GM23338 (cell line): ENCODE results near the gene ROBO1.

Experiments used
- EZH2phosphoT487 ChIP-seq: fragments of 200-600 bp; sonication (generic); IDR thresholded peaks from one replicate; pipeline ENCODE4 v1.8.1; 2018; ENCODE audit warnings: antibody characterized with exemption; ENCODE audit not compliant: unreplicated experiment
- NANOG ChIP-seq: IDR thresholded peaks from 2 replicates; pipeline ENCODE4 v1.6.1; 2016; ENCODE audit warnings: antibody characterized with exemption, borderline replicate concordance
- TF ChIP-seq, protein P1 (sequence below), 2 experiments: fragments of 200-600 bp in 1 of 2; sonication (generic) in 1 of 2; conservative IDR thresholded peaks; 2 replicates each; pipeline versions ENCODE4 v1.5.1 to v1.6.1; 2016 to 2017; ENCODE audit warnings: antibody characterized with exemption in 2 of 2, low read depth in 2 of 2, mild to moderate bottlenecking in 2 of 2, moderate library complexity in 1 of 2

DNA sequence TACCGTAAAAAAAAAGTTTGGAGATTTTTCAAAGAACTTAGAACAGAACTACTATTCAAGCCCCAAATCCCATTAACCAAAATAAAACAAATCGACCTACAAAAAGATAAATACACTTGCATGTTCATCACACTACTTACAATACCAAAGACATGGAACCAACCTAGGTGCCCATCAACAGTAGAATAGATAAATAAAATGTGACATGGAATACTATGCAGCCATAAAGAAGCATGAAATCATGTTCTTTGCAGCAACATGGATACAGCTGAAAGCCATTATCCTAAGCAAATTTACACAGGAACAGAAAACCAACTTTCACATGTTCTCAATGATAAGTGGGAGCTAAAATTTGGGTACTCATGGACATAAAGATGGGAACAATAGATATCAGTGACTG lies 768.7 kb downstream of the ROBO1 start:
- TF ChIP-seq EZH2phosphoT487 (no peak), NANOG (no peak)
- TF ChIP-seq, protein P1, sequence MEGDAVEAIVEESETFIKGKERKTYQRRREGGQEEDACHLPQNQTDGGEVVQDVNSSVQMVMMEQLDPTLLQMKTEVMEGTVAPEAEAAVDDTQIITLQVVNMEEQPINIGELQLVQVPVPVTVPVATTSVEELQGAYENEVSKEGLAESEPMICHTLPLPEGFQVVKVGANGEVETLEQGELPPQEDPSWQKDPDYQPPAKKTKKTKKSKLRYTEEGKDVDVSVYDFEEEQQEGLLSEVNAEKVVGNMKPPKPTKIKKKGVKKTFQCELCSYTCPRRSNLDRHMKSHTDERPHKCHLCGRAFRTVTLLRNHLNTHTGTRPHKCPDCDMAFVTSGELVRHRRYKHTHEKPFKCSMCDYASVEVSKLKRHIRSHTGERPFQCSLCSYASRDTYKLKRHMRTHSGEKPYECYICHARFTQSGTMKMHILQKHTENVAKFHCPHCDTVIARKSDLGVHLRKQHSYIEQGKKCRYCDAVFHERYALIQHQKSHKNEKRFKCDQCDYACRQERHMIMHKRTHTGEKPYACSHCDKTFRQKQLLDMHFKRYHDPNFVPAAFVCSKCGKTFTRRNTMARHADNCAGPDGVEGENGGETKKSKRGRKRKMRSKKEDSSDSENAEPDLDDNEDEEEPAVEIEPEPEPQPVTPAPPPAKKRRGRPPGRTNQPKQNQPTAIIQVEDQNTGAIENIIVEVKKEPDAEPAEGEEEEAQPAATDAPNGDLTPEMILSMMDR (conservative IDR thresholded peaks at IDR 0.05; ENCODE audit: low read depth in 2 of 2) = no peak
